ENCODE data around the gene KNDC1.
"Not testable (repeated sequence)": the region's sequence is repeated elsewhere in the genome, so short reads cannot be mapped to it uniquely, and the experiment has no call there.

KNDC1 gene

DNA sequence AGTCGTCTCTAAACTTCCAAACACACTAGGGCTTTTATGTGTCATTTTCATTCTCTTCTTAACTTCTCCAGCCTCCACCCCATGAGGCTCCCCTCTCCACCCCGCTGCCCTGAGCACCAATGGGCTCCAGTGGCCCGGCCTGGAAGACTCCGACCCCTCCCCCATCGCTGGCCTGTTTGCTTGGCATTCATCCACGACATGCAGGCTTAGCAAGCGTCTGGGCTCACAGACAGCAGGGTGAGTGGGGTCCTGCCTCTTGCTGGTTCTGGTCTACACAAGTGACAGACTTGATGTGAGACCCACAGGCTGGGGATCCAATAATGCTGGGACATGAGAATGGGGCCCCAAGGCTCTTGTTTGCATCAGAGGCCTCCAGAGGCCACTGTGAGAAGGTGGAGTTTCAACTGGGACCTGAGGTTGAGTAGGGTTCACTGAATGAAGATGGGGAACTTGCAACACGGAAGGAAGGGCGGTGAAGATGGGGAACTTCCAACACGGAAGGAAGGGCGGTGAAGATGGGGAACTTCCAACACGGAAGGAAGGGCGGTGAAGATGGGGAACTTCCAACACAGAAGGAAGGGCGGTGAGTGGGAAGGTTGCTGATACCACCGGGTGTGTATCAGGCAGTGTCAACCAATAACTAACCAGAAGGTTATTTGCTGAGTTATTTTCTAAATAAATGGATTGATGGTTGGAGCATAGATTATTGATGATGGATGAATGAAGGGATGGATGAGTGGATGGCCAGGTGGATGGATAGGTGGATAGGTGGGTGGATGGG lies 14.0 kb downstream of the KNDC1 start:
- no CpG with 5 or more reads among the region's 15 CpGs for WGBS, 2 donors (ENCODE audit: extremely low coverage in 2 of 2, insufficient read length in 2 of 2, insufficient replicate concordance in 1 of 2)

DNA sequence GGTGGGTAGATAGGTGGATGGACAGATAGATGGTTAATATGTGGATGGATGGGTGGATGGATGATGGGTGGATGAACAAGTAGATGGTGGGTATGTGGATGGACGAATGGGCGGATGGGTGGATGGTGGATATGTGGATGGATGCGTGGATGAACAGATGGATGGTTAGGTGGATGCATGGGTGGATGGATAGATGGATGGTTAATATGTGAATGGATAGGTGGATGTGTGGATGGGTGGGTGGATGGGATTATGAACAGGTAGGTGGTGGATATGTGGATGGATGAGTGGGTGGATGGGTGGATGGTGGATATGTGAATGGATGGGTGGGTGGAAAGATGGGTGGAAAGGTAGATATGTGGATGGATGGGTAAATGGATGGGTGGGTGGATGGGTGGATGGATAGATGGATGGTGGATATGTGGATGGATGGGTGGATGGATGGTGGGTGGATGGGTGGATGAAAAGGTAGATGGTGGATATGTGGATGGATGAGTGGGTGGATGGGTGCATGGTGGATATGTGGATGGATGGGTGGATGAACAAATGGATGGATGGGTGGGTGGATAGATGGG lies 14.8 kb downstream of the KNDC1 start:
- Histone ChIP-seq H2BK12ac (ENCODE audit: low read length) (no peak overlapping the region), H2AK5ac (ENCODE audit: low read depth, low read length) (no peak overlapping the region), H4K8ac (ENCODE audit: low read depth, low read length) (no peak overlapping the region), H3K9ac (ENCODE audit: low read depth, low read length, poor library complexity) (no peak overlapping the region), H3K18ac (ENCODE audit: low read length) (no peak overlapping the region), H3K23ac (ENCODE audit: low read depth, low read length, poor library complexity) (no peak overlapping the region), H3K4me3 (ENCODE audit: low read length in 2 of 2) (peak overlapping the region in 1 of 2 donors; percentile 35), H3K4ac (ENCODE audit: low read length) (no peak overlapping the region), H3K27ac (replicated peaks; ENCODE audit: low read length) (no peak overlapping the region), H3K36me3 (replicated peaks in 1 of 2; ENCODE audit: control insufficient read depth in 2 of 2, insufficient read depth in 2 of 2, low read length in 2 of 2) (peaks cover 0 to 9% of the 10 kb centered on the region in 2 donors), H2BK5ac (ENCODE audit: low read length) (no peak overlapping the region), H3K27me3 (ENCODE audit: control insufficient read depth in 3 of 3, insufficient read depth in 3 of 3, low read depth in 1 of 3, low read length in 3 of 3) (peaks cover 0 to 3% (median 0%) of the 10 kb centered on the region in 3 experiments), H3K9me3 (replicated peaks in 1 of 2; ENCODE audit: control insufficient read depth in 2 of 2, insufficient read depth in 1 of 2, low read depth in 1 of 2, low read length in 2 of 2) (peaks cover 0 to 13% of the 10 kb centered on the region in 2 donors), H3K79me1 (ENCODE audit: low read depth, low read length) (no peaks in the 10 kb centered on the region), H2AFZ (ENCODE audit: low read length) (no peak overlapping the region), H4K91ac (ENCODE audit: low read depth, low read length, poor library complexity) (no peak overlapping the region), H3K4me2 (ENCODE audit: insufficient read depth, low read length, poor library complexity, severe bottlenecking) (no peak overlapping the region), H2BK15ac (ENCODE audit: low read length) (no peak overlapping the region), H3K4me1 (ENCODE audit: control insufficient read depth in 2 of 2, insufficient read depth in 1 of 2, low read depth in 1 of 2, low read length in 2 of 2) (peaks cover 0 to 6% of the 10 kb centered on the region in 2 donors), H2BK120ac (ENCODE audit: low read depth, low read length) (no peak overlapping the region), H3K14ac (ENCODE audit: low read length) (no peak overlapping the region)
- WGBS, 2 donors (ENCODE audit: extremely low coverage in 2 of 2, insufficient read length in 2 of 2, insufficient replicate concordance in 1 of 2), result no CpG with 5 or more reads among the region's 3 CpGs
- no peak for DNase-seq (ENCODE audit: low spot score)

More for the DNA sequence above, 14.0 kb downstream of the KNDC1 start:
- Histone ChIP-seq H3K9me3 (replicated peaks in 1 of 2; ENCODE audit: control insufficient read depth in 2 of 2, insufficient read depth in 1 of 2, low read depth in 1 of 2, low read length in 2 of 2) (peaks cover 0 to 13% of the 10 kb centered on the region in 2 donors), H2BK120ac (ENCODE audit: low read depth, low read length) (no peak overlapping the region), H3K18ac (ENCODE audit: low read length) (no peak overlapping the region), H4K8ac (ENCODE audit: low read depth, low read length) (no peak overlapping the region), H3K27me3 (ENCODE audit: control insufficient read depth in 3 of 3, insufficient read depth in 3 of 3, low read depth in 1 of 3, low read length in 3 of 3) (peaks cover 0 to 3% (median 0%) of the 10 kb centered on the region in 3 experiments), H3K4me1 (ENCODE audit: control insufficient read depth in 2 of 2, insufficient read depth in 1 of 2, low read depth in 1 of 2, low read length in 2 of 2) (peaks cover 0 to 6% of the 10 kb centered on the region in 2 donors), H3K9ac (ENCODE audit: low read depth, low read length, poor library complexity) (no peak overlapping the region), H2BK15ac (ENCODE audit: low read length) (no peak overlapping the region), H3K4ac (ENCODE audit: low read length) (no peak overlapping the region), H3K27ac (replicated peaks; ENCODE audit: low read length) (no peak overlapping the region), H2BK12ac (ENCODE audit: low read length) (no peak overlapping the region), H2AK5ac (ENCODE audit: low read depth, low read length) (no peak overlapping the region), H3K23ac (ENCODE audit: low read depth, low read length, poor library complexity) (no peak overlapping the region), H4K91ac (ENCODE audit: low read depth, low read length, poor library complexity) (no peak overlapping the region), H3K4me3 (ENCODE audit: low read length in 2 of 2) (no peak overlapping the region), H3K14ac (ENCODE audit: low read length) (no peak overlapping the region), H3K4me2 (ENCODE audit: insufficient read depth, low read length, poor library complexity, severe bottlenecking) (no peak overlapping the region), H2AFZ (ENCODE audit: low read length) (no peak overlapping the region), H3K36me3 (replicated peaks in 1 of 2; ENCODE audit: control insufficient read depth in 2 of 2, insufficient read depth in 2 of 2, low read length in 2 of 2) (peaks cover 0 to 11% of the 10 kb centered on the region in 2 donors), H2BK5ac (ENCODE audit: low read length) (no peak overlapping the region), H3K79me1 (ENCODE audit: low read depth, low read length) (no peaks in the 10 kb centered on the region)
- no peak for DNase-seq (ENCODE audit: low spot score)

DNA sequence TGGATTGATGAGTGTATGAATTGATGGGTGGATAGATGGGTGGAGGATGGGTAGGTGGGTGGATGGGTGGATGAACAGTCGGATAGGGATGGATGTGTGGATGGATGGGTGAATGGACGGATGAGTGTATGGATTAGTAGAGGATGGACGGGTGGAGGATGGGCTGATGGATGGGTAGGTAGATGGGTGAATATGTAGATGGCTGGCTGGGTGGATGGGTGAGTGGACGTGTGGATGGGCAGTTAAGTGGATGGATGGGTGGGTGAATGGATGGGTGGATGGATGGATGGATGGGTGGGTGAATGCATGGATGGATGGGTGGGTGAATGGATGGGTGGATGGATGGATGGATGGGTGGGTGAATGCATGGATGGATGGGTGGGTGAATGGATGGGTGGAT lies 15.6 kb downstream of the KNDC1 start:
- not testable (repeated sequence) for H3K18ac ChIP-seq (ENCODE audit: low read length); H2BK15ac ChIP-seq (ENCODE audit: low read length); H2AFZ ChIP-seq (ENCODE audit: low read length); H3K36me3 ChIP-seq (replicated peaks in 1 of 2; ENCODE audit: control insufficient read depth in 2 of 2, insufficient read depth in 2 of 2, low read length in 2 of 2); H2AK5ac ChIP-seq (ENCODE audit: low read depth, low read length); H2BK120ac ChIP-seq (ENCODE audit: low read depth, low read length); H3K4ac ChIP-seq (ENCODE audit: low read length); H3K79me1 ChIP-seq (ENCODE audit: low read depth, low read length); H3K4me3 ChIP-seq (ENCODE audit: low read length in 2 of 2); H3K27me3 ChIP-seq (ENCODE audit: control insufficient read depth in 3 of 3, insufficient read depth in 3 of 3, low read depth in 1 of 3, low read length in 3 of 3); H3K4me1 ChIP-seq (ENCODE audit: control insufficient read depth in 2 of 2, insufficient read depth in 1 of 2, low read depth in 1 of 2, low read length in 2 of 2); H3K23ac ChIP-seq (ENCODE audit: low read depth, low read length, poor library complexity); H2BK12ac ChIP-seq (ENCODE audit: low read length); H4K91ac ChIP-seq (ENCODE audit: low read depth, low read length, poor library complexity); H3K27ac ChIP-seq (replicated peaks; ENCODE audit: low read length); DNase-seq (ENCODE audit: low spot score); H3K4me2 ChIP-seq (ENCODE audit: insufficient read depth, low read length, poor library complexity, severe bottlenecking); H3K14ac ChIP-seq (ENCODE audit: low read length); H2BK5ac ChIP-seq (ENCODE audit: low read length); H3K9ac ChIP-seq (ENCODE audit: low read depth, low read length, poor library complexity); H4K8ac ChIP-seq (ENCODE audit: low read depth, low read length)
- WGBS, 2 donors (ENCODE audit: extremely low coverage in 2 of 2, insufficient read length in 2 of 2, insufficient replicate concordance in 1 of 2), result 100% methylated on average over 2 to 3 of the region's 4 CpGs
- peaks cover 0 to 13% of the 10 kb centered on the region in 2 donors for H3K9me3 ChIP-seq (replicated peaks in 1 of 2; ENCODE audit: control insufficient read depth in 2 of 2, insufficient read depth in 1 of 2, low read depth in 1 of 2, low read length in 2 of 2)

DNA sequence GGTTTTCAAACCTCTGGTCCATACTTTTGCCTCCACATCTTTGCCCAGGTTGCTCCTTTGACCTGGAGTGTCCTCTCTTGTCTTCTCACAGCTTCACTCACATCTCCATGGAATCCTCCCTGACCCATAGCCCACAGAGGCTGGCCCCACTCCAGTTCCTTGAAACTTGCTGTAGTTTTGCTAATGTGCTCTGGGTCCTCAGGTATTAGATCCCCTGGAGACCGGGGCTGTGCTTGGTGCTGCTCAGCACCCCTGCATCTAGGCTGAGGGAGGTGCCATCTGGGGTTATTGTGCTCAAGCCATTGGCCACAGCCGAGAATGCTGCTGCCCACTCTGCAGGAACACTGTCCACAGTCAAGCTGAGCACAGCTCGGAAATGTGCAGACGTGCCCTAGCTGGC lies 16.5 kb downstream of the KNDC1 start:
- Histone ChIP-seq H2BK12ac (ENCODE audit: low read length) (no peak overlapping the region), H3K4me2 (ENCODE audit: insufficient read depth, low read length, poor library complexity, severe bottlenecking) (no peak overlapping the region), H2AK5ac (ENCODE audit: low read depth, low read length) (peak overlapping the region; percentile 17), H4K8ac (ENCODE audit: low read depth, low read length) (no peak overlapping the region), H2BK120ac (ENCODE audit: low read depth, low read length) (no peak overlapping the region), H3K4ac (ENCODE audit: low read length) (no peak overlapping the region), H3K4me1 (ENCODE audit: control insufficient read depth in 2 of 2, insufficient read depth in 1 of 2, low read depth in 1 of 2, low read length in 2 of 2) (peaks cover 0 to 6% of the 10 kb centered on the region in 2 donors), H3K27ac (replicated peaks; ENCODE audit: low read length) (no peak overlapping the region), H3K18ac (ENCODE audit: low read length) (peak overlapping the region; percentile 2), H3K9me3 (replicated peaks in 1 of 2; ENCODE audit: control insufficient read depth in 2 of 2, insufficient read depth in 1 of 2, low read depth in 1 of 2, low read length in 2 of 2) (peaks cover 0 to 13% of the 10 kb centered on the region in 2 donors), H3K27me3 (ENCODE audit: control insufficient read depth in 3 of 3, insufficient read depth in 3 of 3, low read depth in 1 of 3, low read length in 3 of 3) (peaks cover 0 to 3% (median 0%) of the 10 kb centered on the region in 3 experiments), H3K14ac (ENCODE audit: low read length) (no peak overlapping the region), H2BK15ac (ENCODE audit: low read length) (no peak overlapping the region), H4K91ac (ENCODE audit: low read depth, low read length, poor library complexity) (peak overlapping the region; percentile 16), H3K36me3 (replicated peaks in 1 of 2; ENCODE audit: control insufficient read depth in 2 of 2, insufficient read depth in 2 of 2, low read length in 2 of 2) (peaks cover 0 to 9% of the 10 kb centered on the region in 2 donors), H3K79me1 (ENCODE audit: low read depth, low read length) (no peaks in the 10 kb centered on the region), H2BK5ac (ENCODE audit: low read length) (no peak overlapping the region), H3K4me3 (ENCODE audit: low read length in 2 of 2) (no peak overlapping the region), H3K23ac (ENCODE audit: low read depth, low read length, poor library complexity) (no peak overlapping the region), H2AFZ (ENCODE audit: low read length) (no peak overlapping the region), H3K9ac (ENCODE audit: low read depth, low read length, poor library complexity) (no peak overlapping the region)
- no peak for DNase-seq (ENCODE audit: low spot score)
- no CpG with 5 or more reads among the region's 4 CpGs for WGBS, 2 donors (ENCODE audit: extremely low coverage in 2 of 2, insufficient read length in 2 of 2, insufficient replicate concordance in 1 of 2)

Measured in neuronal stem cell (in vitro differentiated cells).